WI38 (cell line): ENCODE results near the gene IL11.

Source experiments
- H3K4me3 ChIP-seq: 2 replicates; pipeline ENCODE4 v1.5.1; 2011; ENCODE audit warnings: low read depth, mild to moderate bottlenecking, control low read depth, low read length
- TF ChIP-seq, protein P1 (sequence below): IDR thresholded peaks from 2 replicates; pipeline ENCODE4 v1.5.1; 2012; ENCODE audit warnings: low read depth, mild to moderate bottlenecking, control low read depth, low read length

Gene IL11

DNA sequence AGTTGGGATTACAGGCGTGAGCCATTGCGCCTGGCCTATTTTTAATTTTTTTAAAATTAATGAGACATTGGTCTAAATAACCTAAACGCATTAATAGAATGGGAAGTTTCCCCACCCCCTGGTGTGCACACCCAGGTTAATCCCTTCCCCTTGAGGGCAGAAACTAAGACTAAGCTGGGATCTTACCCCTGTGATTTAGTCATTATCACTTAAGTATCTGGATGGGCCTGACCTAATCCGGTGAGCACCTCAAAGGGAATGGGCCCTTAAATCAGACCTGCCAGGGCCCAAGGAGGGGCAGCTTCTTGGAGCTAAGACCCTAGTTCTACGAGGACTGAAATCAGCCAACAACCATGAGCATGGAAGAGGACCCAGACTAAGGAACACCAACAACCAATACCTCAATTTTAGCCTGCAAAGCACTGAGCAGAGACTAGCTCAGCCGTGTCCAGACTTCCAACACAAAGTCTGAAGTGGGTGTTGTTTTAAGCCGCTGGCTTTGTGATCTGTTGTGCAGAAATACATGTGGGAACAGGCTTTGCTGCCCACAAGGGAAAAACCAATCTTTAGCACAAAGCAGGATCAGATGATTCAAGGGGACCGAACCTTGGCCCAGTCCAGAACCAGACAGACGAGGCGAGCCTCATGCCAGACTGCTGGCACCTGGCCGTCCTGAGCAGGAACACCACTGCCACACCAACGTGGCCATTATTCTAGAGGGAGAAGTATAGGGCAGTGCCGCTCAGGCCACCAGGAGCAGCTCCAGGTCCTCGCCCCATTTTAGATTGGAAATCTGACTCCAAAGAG is 30.2 kb upstream of the IL11 start:
- H3K4me3 ChIP-seq: no peak overlapping the region
- TF ChIP-seq, protein P1, sequence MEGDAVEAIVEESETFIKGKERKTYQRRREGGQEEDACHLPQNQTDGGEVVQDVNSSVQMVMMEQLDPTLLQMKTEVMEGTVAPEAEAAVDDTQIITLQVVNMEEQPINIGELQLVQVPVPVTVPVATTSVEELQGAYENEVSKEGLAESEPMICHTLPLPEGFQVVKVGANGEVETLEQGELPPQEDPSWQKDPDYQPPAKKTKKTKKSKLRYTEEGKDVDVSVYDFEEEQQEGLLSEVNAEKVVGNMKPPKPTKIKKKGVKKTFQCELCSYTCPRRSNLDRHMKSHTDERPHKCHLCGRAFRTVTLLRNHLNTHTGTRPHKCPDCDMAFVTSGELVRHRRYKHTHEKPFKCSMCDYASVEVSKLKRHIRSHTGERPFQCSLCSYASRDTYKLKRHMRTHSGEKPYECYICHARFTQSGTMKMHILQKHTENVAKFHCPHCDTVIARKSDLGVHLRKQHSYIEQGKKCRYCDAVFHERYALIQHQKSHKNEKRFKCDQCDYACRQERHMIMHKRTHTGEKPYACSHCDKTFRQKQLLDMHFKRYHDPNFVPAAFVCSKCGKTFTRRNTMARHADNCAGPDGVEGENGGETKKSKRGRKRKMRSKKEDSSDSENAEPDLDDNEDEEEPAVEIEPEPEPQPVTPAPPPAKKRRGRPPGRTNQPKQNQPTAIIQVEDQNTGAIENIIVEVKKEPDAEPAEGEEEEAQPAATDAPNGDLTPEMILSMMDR: no peak

DNA sequence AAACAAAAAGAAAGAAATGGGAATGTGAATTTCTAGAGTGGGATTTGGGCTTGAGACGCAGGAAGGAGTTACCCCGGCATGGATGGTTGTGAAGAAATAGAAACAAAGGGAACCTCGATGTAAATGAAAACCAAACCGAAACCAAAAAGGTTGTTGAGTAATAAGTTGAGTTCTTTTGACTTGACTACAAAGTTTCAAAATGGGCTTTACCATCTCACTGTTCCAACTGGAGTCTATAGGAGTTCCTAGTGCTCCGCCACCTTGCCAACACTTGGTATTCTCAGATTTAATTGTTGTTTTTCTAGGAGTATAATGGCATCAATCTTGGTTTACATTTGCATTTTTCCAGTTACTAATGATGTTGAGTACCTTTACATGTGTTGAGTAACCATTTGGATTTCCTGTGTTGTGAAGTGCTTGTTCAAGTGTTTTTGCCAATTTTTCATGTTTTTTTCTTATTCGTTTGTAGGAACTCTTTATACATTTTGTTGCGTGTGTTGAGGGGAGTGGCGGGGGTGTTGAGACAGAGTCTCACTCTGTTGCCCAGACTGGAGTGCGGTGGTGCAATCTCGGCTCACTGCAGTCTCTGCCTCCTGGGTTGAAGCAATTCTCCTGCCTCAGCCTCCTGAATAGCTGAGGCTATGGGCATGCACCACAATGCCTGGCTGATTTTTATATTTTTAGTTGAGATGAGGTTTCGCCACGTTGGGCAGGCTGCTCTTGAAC is 28.1 kb upstream of the IL11 start:
- TF ChIP-seq, protein P1: no peak
- H3K4me3 ChIP-seq: no peak overlapping the region

DNA sequence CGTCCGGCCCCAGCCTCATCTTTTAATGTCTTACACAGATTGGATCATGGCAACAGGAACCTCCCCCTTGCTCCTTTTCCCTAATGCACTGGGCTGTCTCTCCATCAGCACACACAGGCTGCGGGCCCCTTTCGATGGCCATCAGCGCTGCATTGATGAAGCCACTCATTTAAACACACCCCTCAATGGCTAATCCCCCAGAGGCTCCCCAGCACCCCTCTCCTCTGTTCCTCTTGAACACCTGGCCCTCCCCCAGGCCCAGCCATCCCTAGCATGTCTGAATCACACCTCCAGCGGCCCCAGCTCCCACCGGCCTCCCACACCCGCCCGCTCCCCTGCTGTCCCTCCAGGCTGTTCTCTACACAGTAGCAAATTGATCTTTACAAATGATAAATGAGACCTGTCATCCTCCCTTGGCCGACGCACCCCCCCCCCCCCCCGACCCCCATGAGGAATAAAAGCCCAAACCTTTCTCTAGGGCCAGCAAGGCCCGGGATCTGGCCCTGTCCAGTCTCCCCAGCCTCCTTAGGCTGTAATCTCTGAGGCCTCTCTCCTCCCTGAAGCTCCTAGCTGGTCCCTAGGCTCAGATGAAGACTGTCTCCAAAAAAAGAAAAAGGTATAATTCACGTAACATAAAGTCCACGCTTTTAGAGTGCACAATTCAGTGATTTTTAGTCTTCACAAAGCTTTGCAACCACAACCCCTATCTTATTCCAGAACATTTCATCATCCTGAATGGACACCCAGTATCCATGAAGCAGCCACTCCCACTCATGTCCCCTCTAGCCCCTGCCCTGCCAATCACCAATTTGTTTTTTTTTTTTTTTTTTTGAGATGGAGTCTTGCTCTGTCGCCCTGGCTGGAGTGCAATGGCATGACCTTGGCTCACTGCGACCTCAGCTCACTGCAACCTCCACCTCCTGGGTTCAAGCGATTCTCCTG is 22.8 kb upstream of the IL11 start:
- no peak overlapping the region for H3K4me3 ChIP-seq
- TF ChIP-seq, protein P1: no peak

DNA sequence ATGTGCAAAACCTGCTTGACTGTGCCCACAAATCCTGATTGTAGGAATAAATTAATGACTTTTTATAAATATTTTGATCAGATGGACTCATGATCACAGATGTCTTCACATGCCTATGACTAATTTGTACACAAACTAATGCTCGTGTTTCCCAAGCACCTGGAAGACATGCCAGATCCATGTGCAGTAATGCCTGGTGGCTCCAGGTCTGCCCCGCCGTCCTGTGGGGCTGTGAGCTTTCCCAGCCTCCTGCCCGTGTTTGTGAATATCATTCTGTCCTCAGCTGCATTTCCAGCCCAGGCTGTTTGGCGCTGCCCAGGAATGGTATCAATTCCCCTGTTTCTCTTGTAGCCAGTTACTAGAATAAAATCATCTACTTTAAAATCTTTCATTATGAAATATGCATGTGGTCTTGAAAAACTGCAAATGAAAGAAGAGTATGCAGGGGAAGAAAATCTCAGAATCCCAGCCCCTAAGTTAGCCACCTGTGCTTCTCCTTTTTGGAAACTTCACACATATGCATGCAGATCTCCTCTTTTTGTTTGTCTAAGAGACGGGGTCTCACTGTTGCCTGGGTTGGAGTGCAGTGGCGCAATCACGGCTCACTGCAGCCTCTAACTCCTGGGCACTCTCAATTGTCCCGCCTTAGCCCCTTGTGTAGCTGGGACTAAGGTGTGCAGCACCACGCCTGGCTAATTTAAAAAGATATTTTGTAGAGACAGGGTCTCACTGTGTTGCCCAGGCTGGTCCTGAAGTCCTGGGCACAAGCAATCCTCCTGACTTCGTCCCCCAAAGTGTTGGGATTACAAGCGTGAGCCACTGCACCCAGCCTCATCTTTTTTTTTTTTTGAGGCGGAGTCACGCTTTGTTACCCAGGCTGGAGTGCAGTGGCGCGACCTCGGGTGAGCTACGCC is 21.7 kb upstream of the IL11 start:
- no peak overlapping the region for H3K4me3 ChIP-seq
- TF ChIP-seq, protein P1: no peak

DNA sequence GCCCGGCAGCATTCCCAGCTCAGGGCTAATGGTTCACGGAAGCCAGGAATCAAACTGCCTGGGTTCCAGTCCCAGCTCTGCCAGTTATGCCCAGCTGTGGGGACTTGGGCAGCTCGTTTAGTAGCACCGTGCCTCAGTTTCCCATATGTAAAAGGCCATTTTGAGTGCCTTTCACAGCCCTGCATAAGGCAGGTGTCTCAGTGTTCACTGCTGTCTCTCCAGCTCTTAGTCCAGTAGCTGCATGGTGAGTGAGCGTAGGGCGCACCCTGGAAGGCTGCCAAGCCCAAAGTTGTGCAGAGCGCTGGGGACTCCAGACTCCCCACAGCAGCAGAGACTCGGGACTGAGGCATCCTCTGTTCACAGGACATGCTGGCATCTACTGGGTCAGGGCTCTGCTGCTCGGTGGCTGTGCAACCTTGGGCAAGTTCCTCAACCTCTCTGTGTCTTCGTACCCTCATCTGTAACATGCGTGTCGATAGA is 21.0 kb upstream of the IL11 start:
- TF ChIP-seq, protein P1: no peak
- no peak overlapping the region for H3K4me3 ChIP-seq

DNA sequence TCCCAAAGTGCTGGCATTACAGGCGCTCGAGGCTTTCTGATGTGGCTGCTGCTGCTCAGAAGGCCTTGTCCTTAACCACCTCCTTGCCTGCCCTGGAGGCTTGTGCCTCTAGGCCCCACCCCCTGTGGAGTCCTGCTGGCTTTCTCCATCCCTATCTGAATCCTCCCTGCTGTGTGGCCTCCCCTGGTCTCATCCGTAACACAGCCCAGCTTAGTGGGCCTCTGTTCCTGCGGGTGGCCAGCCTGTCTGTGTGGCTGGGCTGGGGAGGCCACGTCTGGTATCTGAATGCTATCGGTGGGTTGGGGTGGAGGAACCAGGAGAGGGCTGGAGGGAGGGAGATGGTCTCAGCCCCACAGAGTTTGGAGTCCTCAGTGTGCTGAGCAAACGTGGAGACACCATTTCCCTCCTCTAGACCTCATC is 20.2 kb upstream of the IL11 start:
- H3K4me3 ChIP-seq: no peak overlapping the region
- TF ChIP-seq, protein P1: no peak
